ENCODE data around the gene NEK7. TPM values are rescaled to one million over a fixed set of nuclear protein-coding genes. Genes with fewer than 3 reads are reported as not detected.

Gene NEK7
- total and polyA plus RNA-seq, 4 donors, result 20.2 to 95.1 (median 42.8) TPM

- WGBS (ENCODE audit: insufficient coverage), result no CpG with 5 or more reads among the region's 1 CpG
- no peak overlapping the region for H3K4me3 ChIP-seq (ENCODE audit: low read depth, low read length)
- no peaks in the 10 kb centered on the region for H3K27me3 ChIP-seq (ENCODE audit: control insufficient read depth, insufficient read depth, low read length)
- H3K36me3 ChIP-seq (ENCODE audit: control insufficient read depth, insufficient read depth, low read length), result no peaks in the 10 kb centered on the region
- no peaks in the 10 kb centered on the region for H3K9me3 ChIP-seq (ENCODE audit: control insufficient read depth, insufficient read depth, low read length)
- H3K4me1 ChIP-seq (ENCODE audit: control insufficient read depth, insufficient read depth, low read length), result no peaks in the 10 kb centered on the region
- DNase-seq (ENCODE audit: low read depth in 4 of 6, low spot score in 6 of 6), result no peak
- H3K27ac ChIP-seq (ENCODE audit: low read depth, low read length), result no peak overlapping the region
Measured at GRCh38 chr1:198255784-198256183, 99.0 kb downstream of the NEK7 start.

DNA sequence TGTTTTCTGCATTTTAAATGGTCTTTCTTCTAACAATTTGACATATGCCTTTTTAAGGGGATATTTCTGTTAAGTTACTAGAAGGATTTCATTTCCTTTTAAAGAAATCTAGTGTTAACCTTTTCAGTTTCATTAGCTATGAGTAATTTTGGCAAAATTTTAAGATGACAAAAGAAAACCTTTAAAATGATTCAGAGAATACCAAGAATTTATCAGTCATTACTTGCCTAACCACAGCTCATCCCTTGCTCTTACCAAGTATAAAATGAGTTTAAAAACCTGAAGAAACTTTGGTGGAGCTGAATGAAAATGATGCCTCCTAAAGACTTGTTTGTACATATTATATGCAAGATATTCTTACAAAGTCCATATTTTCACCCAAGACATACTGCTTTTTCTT, 101.7 kb downstream of the NEK7 start:
- Histone ChIP-seq H3K9me3 (ENCODE audit: control insufficient read depth, insufficient read depth, low read length) (no peaks in the 10 kb centered on the region), H3K4me3 (ENCODE audit: low read depth, low read length) (no peak overlapping the region), H3K27me3 (ENCODE audit: control insufficient read depth, insufficient read depth, low read length) (no peaks in the 10 kb centered on the region), H3K27ac (ENCODE audit: low read depth, low read length) (no peak overlapping the region), H3K36me3 (ENCODE audit: control insufficient read depth, insufficient read depth, low read length) (no peaks in the 10 kb centered on the region), H3K4me1 (ENCODE audit: control insufficient read depth, insufficient read depth, low read length) (no peaks in the 10 kb centered on the region)
- DNase-seq (ENCODE audit: low read depth in 4 of 6, low spot score in 6 of 6), result no peak

- Histone ChIP-seq H3K27ac (ENCODE audit: low read depth, low read length) (no peak overlapping the region), H3K4me3 (ENCODE audit: low read depth, low read length) (no peak overlapping the region), H3K9me3 (ENCODE audit: control insufficient read depth, insufficient read depth, low read length) (no peaks in the 10 kb centered on the region), H3K36me3 (ENCODE audit: control insufficient read depth, insufficient read depth, low read length) (no peaks in the 10 kb centered on the region), H3K27me3 (ENCODE audit: control insufficient read depth, insufficient read depth, low read length) (no peaks in the 10 kb centered on the region), H3K4me1 (ENCODE audit: control insufficient read depth, insufficient read depth, low read length) (no peaks in the 10 kb centered on the region)
- 100% methylated on average over 1 of the region's 3 CpGs for WGBS (ENCODE audit: insufficient coverage)
- no peak for DNase-seq (ENCODE audit: low read depth in 4 of 6, low spot score in 6 of 6)
Measured at GRCh38 chr1:198259333-198260074, 102.7 kb downstream of the NEK7 start.

DNA sequence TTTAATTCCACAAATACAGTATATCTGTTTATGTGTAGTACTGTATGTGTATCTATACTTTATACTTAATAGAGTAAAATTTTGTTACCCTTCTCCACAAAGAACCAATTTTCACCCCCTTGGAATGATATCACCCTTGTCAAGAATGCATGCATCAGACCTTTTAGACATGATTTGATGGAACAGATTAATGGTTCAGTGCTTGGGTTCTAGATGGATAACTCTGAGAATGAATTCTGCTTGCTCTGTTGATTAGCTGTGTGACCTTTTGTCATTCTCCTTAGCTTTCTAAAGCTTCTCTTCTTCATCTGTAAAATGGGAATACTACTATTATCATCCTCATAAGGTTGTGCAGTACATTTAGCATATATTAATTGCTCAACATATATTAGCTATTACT, 105.1 kb downstream of the NEK7 start:
- Histone ChIP-seq H3K27me3 (ENCODE audit: control insufficient read depth, insufficient read depth, low read length) (no peaks in the 10 kb centered on the region), H3K27ac (ENCODE audit: low read depth, low read length) (no peak overlapping the region)

GRCh38 chr1:198263186-198263585, 106.4 kb downstream of the NEK7 start:
- WGBS (ENCODE audit: insufficient coverage), result 100% methylated on average over 2 of the region's 5 CpGs
- Histone ChIP-seq H3K36me3 (ENCODE audit: control insufficient read depth, insufficient read depth, low read length) (no peaks in the 10 kb centered on the region), H3K4me1 (ENCODE audit: control insufficient read depth, insufficient read depth, low read length) (no peaks in the 10 kb centered on the region), H3K27ac (ENCODE audit: low read depth, low read length) (no peak overlapping the region), H3K4me3 (ENCODE audit: low read depth, low read length) (no peak overlapping the region), H3K9me3 (ENCODE audit: control insufficient read depth, insufficient read depth, low read length) (no peaks in the 10 kb centered on the region), H3K27me3 (ENCODE audit: control insufficient read depth, insufficient read depth, low read length) (no peaks in the 10 kb centered on the region)
- DNase-seq (ENCODE audit: low read depth in 4 of 6, low spot score in 6 of 6), result no peak

More for the DNA sequence above, 105.1 kb downstream of the NEK7 start:
- Histone ChIP-seq H3K9me3 (ENCODE audit: control insufficient read depth, insufficient read depth, low read length) (no peaks in the 10 kb centered on the region), H3K4me1 (ENCODE audit: control insufficient read depth, insufficient read depth, low read length) (no peaks in the 10 kb centered on the region), H3K4me3 (ENCODE audit: low read depth, low read length) (no peak overlapping the region), H3K36me3 (ENCODE audit: control insufficient read depth, insufficient read depth, low read length) (no peaks in the 10 kb centered on the region)
- DNase-seq (ENCODE audit: low read depth in 4 of 6, low spot score in 6 of 6), result no peak

DNA sequence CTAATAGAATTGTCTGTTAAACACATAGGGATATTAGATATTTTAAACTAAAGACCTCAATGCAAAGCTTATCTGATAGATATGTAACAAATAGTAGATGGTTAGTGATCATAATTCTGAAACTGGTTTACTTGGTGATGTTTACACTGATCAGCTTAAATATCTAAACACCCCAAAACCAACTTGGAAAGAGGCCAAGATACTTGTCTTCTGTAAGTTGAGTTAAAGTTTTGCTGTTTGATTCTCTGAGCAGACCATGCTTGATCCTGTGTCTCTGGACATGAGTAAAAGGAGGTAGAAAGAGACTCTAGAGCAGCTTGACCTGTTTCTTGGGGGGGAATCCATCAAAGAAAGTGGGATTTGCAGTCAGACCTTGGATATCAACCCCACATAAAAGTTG, 107.5 kb downstream of the NEK7 start:
- DNase-seq (ENCODE audit: low read depth in 4 of 6, low spot score in 6 of 6), result no peak

DNA sequence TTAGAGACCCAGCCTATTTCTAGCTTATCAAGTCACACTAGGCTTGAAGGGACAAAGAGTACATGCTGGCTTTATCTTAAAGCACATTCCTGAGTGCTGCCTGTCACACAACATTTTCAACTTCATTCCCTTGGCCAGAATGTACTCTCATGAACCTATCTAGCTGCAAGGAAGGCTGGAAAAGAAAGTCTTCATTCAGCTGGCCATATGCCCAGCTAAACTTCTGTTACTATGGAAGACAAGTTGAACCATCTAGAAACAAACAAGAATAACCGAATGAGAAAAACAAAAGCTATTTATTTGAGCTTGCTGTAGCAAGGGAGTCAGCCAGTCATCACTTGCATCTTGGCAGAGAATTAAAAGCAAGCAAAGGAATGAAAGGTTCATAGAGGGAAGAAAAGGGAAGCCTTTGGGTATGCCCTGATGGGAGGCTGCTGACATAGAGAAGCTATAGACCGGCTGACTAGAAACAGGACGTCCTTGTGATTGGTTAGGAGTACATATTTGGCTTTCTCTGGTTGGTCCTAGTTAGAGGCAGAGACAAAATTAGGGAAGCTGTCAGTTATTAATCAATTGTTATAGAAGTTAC, 108.4 kb downstream of the NEK7 start:
- H3K36me3 ChIP-seq (ENCODE audit: control insufficient read depth, insufficient read depth, low read length), result no peaks in the 10 kb centered on the region
- no peaks in the 10 kb centered on the region for H3K27me3 ChIP-seq (ENCODE audit: control insufficient read depth, insufficient read depth, low read length)
- peak in 3 of 6 donors; percentile 2 to 44 (median 43) for DNase-seq (ENCODE audit: low read depth in 4 of 6, low spot score in 6 of 6)
- WGBS (ENCODE audit: insufficient coverage), result 24% methylated on average over 2 of the region's 3 CpGs
- no peak overlapping the region for H3K4me3 ChIP-seq (ENCODE audit: low read depth, low read length)
- peak overlapping the region; percentile 11 for H3K27ac ChIP-seq (ENCODE audit: low read depth, low read length)
- no peaks in the 10 kb centered on the region for H3K4me1 ChIP-seq (ENCODE audit: control insufficient read depth, insufficient read depth, low read length)
- no peaks in the 10 kb centered on the region for H3K9me3 ChIP-seq (ENCODE audit: control insufficient read depth, insufficient read depth, low read length)

More for the DNA sequence above, 107.5 kb downstream of the NEK7 start:
- H3K27ac ChIP-seq (ENCODE audit: low read depth, low read length), result no peak overlapping the region
- H3K9me3 ChIP-seq (ENCODE audit: control insufficient read depth, insufficient read depth, low read length), result no peaks in the 10 kb centered on the region
- H3K27me3 ChIP-seq (ENCODE audit: control insufficient read depth, insufficient read depth, low read length), result no peaks in the 10 kb centered on the region
- no peaks in the 10 kb centered on the region for H3K4me1 ChIP-seq (ENCODE audit: control insufficient read depth, insufficient read depth, low read length)
- no peaks in the 10 kb centered on the region for H3K36me3 ChIP-seq (ENCODE audit: control insufficient read depth, insufficient read depth, low read length)
- no peak overlapping the region for H3K4me3 ChIP-seq (ENCODE audit: low read depth, low read length)

- H3K27me3 ChIP-seq (ENCODE audit: control insufficient read depth, insufficient read depth, low read length), result no peaks in the 10 kb centered on the region
- no peak overlapping the region for H3K4me3 ChIP-seq (ENCODE audit: low read depth, low read length)
- H3K27ac ChIP-seq (ENCODE audit: low read depth, low read length), result no peak overlapping the region
- no peak for DNase-seq (ENCODE audit: low read depth in 4 of 6, low spot score in 6 of 6)
- H3K36me3 ChIP-seq (ENCODE audit: control insufficient read depth, insufficient read depth, low read length), result no peaks in the 10 kb centered on the region
- H3K9me3 ChIP-seq (ENCODE audit: control insufficient read depth, insufficient read depth, low read length), result no peaks in the 10 kb centered on the region
- no peaks in the 10 kb centered on the region for H3K4me1 ChIP-seq (ENCODE audit: control insufficient read depth, insufficient read depth, low read length)
Measured at GRCh38 chr1:198267056-198267455, 110.3 kb downstream of the NEK7 start.

GRCh38 chr1:198267921-198268320, 111.1 kb downstream of the NEK7 start:
- no peaks in the 10 kb centered on the region for H3K36me3 ChIP-seq (ENCODE audit: control insufficient read depth, insufficient read depth, low read length)
- H3K4me3 ChIP-seq (ENCODE audit: low read depth, low read length), result no peak overlapping the region
- 98% methylated on average over 3 of the region's 4 CpGs for WGBS (ENCODE audit: insufficient coverage)
- H3K4me1 ChIP-seq (ENCODE audit: control insufficient read depth, insufficient read depth, low read length), result no peaks in the 10 kb centered on the region
- no peaks in the 10 kb centered on the region for H3K27me3 ChIP-seq (ENCODE audit: control insufficient read depth, insufficient read depth, low read length)
- no peaks in the 10 kb centered on the region for H3K9me3 ChIP-seq (ENCODE audit: control insufficient read depth, insufficient read depth, low read length)
- no peak for DNase-seq (ENCODE audit: low read depth in 4 of 6, low spot score in 6 of 6)
- no peak overlapping the region for H3K27ac ChIP-seq (ENCODE audit: low read depth, low read length)

All from spinal cord (tissue), 10 donors.